OCI-LY3 (cell line): ENCODE data around the gene SCUBE3.

Source experiments
- CTCF ChIP-seq: fragments of 200-600, 300-600 bp; sonication (generic); IDR thresholded peaks from 2 replicates; pipeline ENCODE4 v1.5.1; 2014; ENCODE audit warnings: antibody characterized with exemption, low read length, low read depth
- EZH2phosphoT487 ChIP-seq: fragments of 200-600 bp; shearing (Covaris generic); IDR thresholded peaks from 2 replicates; pipeline ENCODE4 v1.6.1; 2018; ENCODE audit warnings: antibody characterized with exemption, mixed run types, low read depth

- no peak for TF ChIP-seq CTCF
- TF ChIP-seq EZH2phosphoT487: no peak
These were observed 48.8 kb downstream of the SCUBE3 start for GRCh38 chr6:35262596-35262995.
